ENCODE data around the gene MCC. TPM values are rescaled to one million over a fixed set of nuclear protein-coding genes. Genes with fewer than 3 reads are reported as not detected.
A peak's percentile ranks its signal among the peaks of the same experiment; 100 is the strongest.

Gene MCC
- total and polyA plus RNA-seq, 2 of the 4 experiments (the other 2 are of a cell fraction) = 5.0 to 20.6 TPM

GRCh38 chr5:113232667-113233066 lies 255.6 kb downstream of the MCC start:
- Histone ChIP-seq H3K27ac (ENCODE audit: insufficient read depth, low read length) (no peak overlapping the region), H3K18ac (ENCODE audit: low read depth, low read length) (no peak overlapping the region), H3K9ac (ENCODE audit: low read depth, low read length) (no peak overlapping the region), H3K79me1 (ENCODE audit: low read depth in 1 of 2, low read length in 2 of 2) (peaks cover 7 to 11% of the 10 kb centered on the region in 2 experiments; a peak in 3 of 4 replicates), H2AFZ (replicated peaks; ENCODE audit: low read length, poor library complexity) (no peak overlapping the region), H3K4me3 (ENCODE audit: insufficient read depth, low read depth, low read length) (no peak overlapping the region), H4K8ac (ENCODE audit: low read depth in 2 of 2, low read length in 2 of 2) (no peak overlapping the region), H2BK15ac (ENCODE audit: low read depth, low read length) (no peak overlapping the region), H2AK9ac (replicated peaks; ENCODE audit: low read depth, low read length, poor library complexity) (no peak overlapping the region), H2AK5ac (ENCODE audit: low read depth, low read length) (no peak overlapping the region), H4K5ac (ENCODE audit: low read depth, low read length) (no peak overlapping the region), H3K4me1 (ENCODE audit: control insufficient read depth, insufficient read depth, low read length) (peaks cover 7% of the 10 kb centered on the region), H4K20me1 (ENCODE audit: insufficient read depth, low read length) (no peaks in the 10 kb centered on the region), H3K36me3 (ENCODE audit: control insufficient read depth, insufficient read depth, low read length) (peaks cover 2% of the 10 kb centered on the region; the same call in 1 of the 2 replicates), H3K14ac (replicated peaks; ENCODE audit: low read depth, low read length) (no peak overlapping the region), H3K4me2 (ENCODE audit: low read depth, low read length) (no peak overlapping the region), H4K91ac (ENCODE audit: insufficient read depth, low read depth, low read length) (no peak overlapping the region), H2BK5ac (ENCODE audit: low read depth, low read length, poor library complexity, severe bottlenecking) (no peak overlapping the region), H3K9me1 (ENCODE audit: insufficient read depth, low read length) (no peaks in the 10 kb centered on the region), H3K9me3 (ENCODE audit: control insufficient read depth, insufficient read depth, low read length) (no peaks in the 10 kb centered on the region), H3K4ac (ENCODE audit: low read depth, low read length) (no peak overlapping the region), H2BK20ac (ENCODE audit: low read depth, low read length) (no peak overlapping the region), H3K56ac (ENCODE audit: extremely low read depth, insufficient read depth, low read length) (no peak overlapping the region), H2BK120ac (ENCODE audit: low read depth, low read length) (no peak overlapping the region), H3K23ac (ENCODE audit: low read depth, low read length) (no peak overlapping the region), H3K27me3 (ENCODE audit: control insufficient read depth, insufficient read depth, low read length) (no peaks in the 10 kb centered on the region)
- in situ Hi-C loops (cut with MboI; ENCODE audit: low sequenced_read_pairs) (no loop called here), intact Hi-C loops (cut with micrococcal nuclease) (no loop called here), dilution Hi-C loops (cut with HindIII; ENCODE audit: low sequenced_read_pairs, unreplicated experiment) (no loop called here)
- TF ChIP-seq USF2 (IDR thresholded peaks at IDR 0.05; ENCODE audit: low read depth, low read length) (no peak), ELK1 (IDR thresholded peaks at IDR 0.05; ENCODE audit: borderline replicate concordance, low read depth, low read length) (no peak), POLR2A (IDR thresholded peaks at IDR 0.05; ENCODE audit: low read depth, low read length) (no peak), SMC3 (IDR thresholded peaks at IDR 0.05; ENCODE audit: low read depth, low read length) (no peak), RAD21 (IDR thresholded peaks at IDR 0.05; ENCODE audit: low read length) (no peak), FOS (IDR thresholded peaks at IDR 0.05; ENCODE audit: low read depth, low read length) (no peak), MAZ (IDR thresholded peaks at IDR 0.05; ENCODE audit: borderline replicate concordance, low read depth, low read length) (no peak), MAFK (IDR thresholded peaks at IDR 0.05; ENCODE audit: low read depth, low read length) (no peak), NFE2L2 (IDR thresholded peaks at IDR 0.05; ENCODE audit: low read depth, low read length) (no peak), MXI1 (IDR thresholded peaks at IDR 0.05; ENCODE audit: borderline replicate concordance, low read depth, low read length) (no peak), CHD1 (IDR thresholded peaks at IDR 0.05; ENCODE audit: low read depth, low read length) (no peak), CTCF (conservative IDR thresholded peaks at IDR 0.05; ENCODE audit: low read depth, low read length) (no peak)
- ChIA-PET POLR2A (ENCODE audit: unreplicated experiment) (no interaction called here), CTCF (no interaction called here)
- DNase-seq = no peak
- peak; percentile 48 for ATAC-seq (ENCODE audit: low read depth)
- no CpG with 5 or more reads among the region's 2 CpGs for WGBS, 2 experiments (ENCODE audit: extremely low coverage in 2 of 2, insufficient read length in 1 of 2)
- BruUV-seq (replicated peaks) = no TSS peak
